ENCODE results near the gene GRAMD1B. TPM values are rescaled to one million over a fixed set of nuclear protein-coding genes. Genes with fewer than 3 reads are reported as not detected.

Gene GRAMD1B
- total and polyA plus RNA-seq, 8 donors = 3.3 to 7.4 (median 4.8) TPM

- H3K4me1 ChIP-seq = peaks cover 0 to 20% of the 10 kb centered on the region in 2 donors
- no peak for TF ChIP-seq CTCF (IDR thresholded peaks at IDR 0.05)
- H3K27me3 ChIP-seq = peaks cover 18 to 37% of the 10 kb centered on the region in 2 donors
- H3K36me3 ChIP-seq = no peaks in the 10 kb centered on the region
- ATAC-seq (no peak), DNase-seq (no peak)
- no peak overlapping the region for H3K27ac ChIP-seq
- H3K4me3 ChIP-seq = no peak overlapping the region
- no peaks in the 10 kb centered on the region for H3K9me3 ChIP-seq
- intact Hi-C loops (cut with DNase I) = no loop called here
Measured at GRCh38 chr11:123428116-123428715, 1.9 kb upstream of the GRAMD1B start.

- Histone ChIP-seq H3K4me3 (no peak overlapping the region), H3K27ac (no peak overlapping the region), H3K9me3 (no peaks in the 10 kb centered on the region), H3K36me3 (no peaks in the 10 kb centered on the region), H3K27me3 (peaks cover 13 to 37% of the 10 kb centered on the region in 2 donors), H3K4me1 (peaks cover 0 to 21% of the 10 kb centered on the region in 2 donors)
- TF ChIP-seq CTCF (IDR thresholded peaks at IDR 0.05) = no peak
- intact Hi-C loops (cut with DNase I) = no loop called here
- ATAC-seq = no peak
- DNase-seq = no peak
Measured at GRCh38 chr11:123429336-123429735, 733 bp upstream of the GRAMD1B start.

GRCh38 chr11:123430721-123431497, 840 bp downstream of the GRAMD1B start:
- peaks cover 9 to 33% of the 10 kb centered on the region in 2 donors for H3K27me3 ChIP-seq
- intact Hi-C loops (cut with DNase I) = no loop called here
- TF ChIP-seq CTCF (IDR thresholded peaks at IDR 0.05) = no peak
- H3K9me3 ChIP-seq = no peaks in the 10 kb centered on the region
- peak in 3 of 4 donors; percentile 53 to 96 (median 87) for DNase-seq
- H3K4me3 ChIP-seq = peak overlapping the region; percentile 49 to 65
- H3K27ac ChIP-seq = peak overlapping the region; percentile 70 to 86
- no peaks in the 10 kb centered on the region for H3K36me3 ChIP-seq
- peaks cover 0 to 32% of the 10 kb centered on the region in 2 donors for H3K4me1 ChIP-seq
- peak; percentile 86 for ATAC-seq

- H3K4me1 ChIP-seq = peaks cover 0 to 32% of the 10 kb centered on the region in 2 donors
- TF ChIP-seq CTCF (IDR thresholded peaks at IDR 0.05) = no peak
- H3K9me3 ChIP-seq = no peaks in the 10 kb centered on the region
- peak overlapping the region in 1 of 2 donors; percentile 86 for H3K27ac ChIP-seq
- H3K36me3 ChIP-seq = no peaks in the 10 kb centered on the region
- DNase-seq (no peak), ATAC-seq (peak; percentile 8)
- intact Hi-C loops (cut with DNase I) = no loop called here
- H3K4me3 ChIP-seq = peak overlapping the region in 1 of 2 donors; percentile 65
- peaks cover 9 to 33% of the 10 kb centered on the region in 2 donors for H3K27me3 ChIP-seq
Measured at GRCh38 chr11:123431619-123432018, 1.6 kb downstream of the GRAMD1B start.

GRCh38 chr11:123434262-123434661, 4.2 kb downstream of the GRAMD1B start:
- Histone ChIP-seq H3K9me3 (no peaks in the 10 kb centered on the region), H3K27ac (peak overlapping the region in 1 of 2 donors; percentile 45), H3K27me3 (peaks cover 9 to 31% of the 10 kb centered on the region in 2 donors), H3K4me3 (no peak overlapping the region), H3K36me3 (no peaks in the 10 kb centered on the region), H3K4me1 (peaks cover 0 to 32% of the 10 kb centered on the region in 2 donors)
- intact Hi-C loops (cut with DNase I) = no loop called here
- TF ChIP-seq CTCF (IDR thresholded peaks at IDR 0.05) = no peak
- DNase-seq (no peak), ATAC-seq (no peak)

Measured in left lung (tissue), 10 donors.